Neutrophil (primary cell): ENCODE data around the gene BBS12.

ENCODE experiments used
- H3K27ac ChIP-seq: fragments of 200-600 bp; sonication (generic); 2 replicates; pipeline ENCODE4 v1.5.1; 2016; ENCODE audit warnings: mild to moderate bottlenecking, moderate library complexity
- H3K27me3 ChIP-seq: fragments of 200-600 bp; sonication (generic); 2 replicates; pipeline ENCODE4 v1.6.0; 2016; ENCODE audit warnings: mild to moderate bottlenecking
- H3K36me3 ChIP-seq: fragments of 200-600 bp; sonication (generic); 2 replicates; pipeline ENCODE4 v1.5.1; 2017
- H3K4me1 ChIP-seq, 2 experiments: fragments of 200-600 bp in 1 of 2; sonication (generic) in 1 of 2; 1 replicate in 1 of 2; 2 replicates in 1 of 2; pipeline versions ENCODE4 v1.5.1 to v1.6.1; 2013 to 2016; ENCODE audit warnings: low read depth in 1 of 2, low read length in 1 of 2, mild to moderate bottlenecking in 1 of 2, moderate library complexity in 1 of 2; ENCODE audit not compliant: control insufficient read depth in 1 of 2, insufficient read depth in 1 of 2
- H3K4me3 ChIP-seq, 2 experiments: fragments of 200-600 bp in 1 of 2; sonication (generic) in 1 of 2; 1 replicate in 1 of 2; 2 replicates in 1 of 2; pipeline ENCODE4 v1.5.1; 2013 to 2016; ENCODE audit warnings: low read depth in 1 of 2, low read length in 1 of 2, mild to moderate bottlenecking in 1 of 2, moderate library complexity in 1 of 2
- H3K9me3 ChIP-seq: fragments of 200-600 bp; sonication (generic); 2 replicates; pipeline ENCODE4 v1.5.1; 2016
- CTCF ChIP-seq: fragments of 200-600 bp; sonication (generic); IDR thresholded peaks from 2 replicates; pipeline ENCODE4 v1.5.1; 2016; ENCODE audit warnings: antibody characterized with exemption

The BBS12 gene

GRCh38 chr4:122732329-122733026 lies at the start of gene BBS12:
BBS12 (plus strand) TSS chr4:122732704; CDS start chr4:122741893, 9,189 bp downstream.
- H3K36me3 ChIP-seq, result no peaks in the 10 kb centered on the region
- H3K9me3 ChIP-seq, result no peaks in the 10 kb centered on the region
- no peaks in the 10 kb centered on the region for H3K27me3 ChIP-seq
- peak within 1 kb of the TSS; percentile 78 for H3K27ac ChIP-seq
- H3K4me3 ChIP-seq, result peak within 1 kb of the TSS; percentile 78 to 87
- H3K4me1 ChIP-seq, result peaks cover 13 to 15% of the 10 kb centered on the region in 2 experiments
- peak; percentile 52 for TF ChIP-seq CTCF

- Histone ChIP-seq H3K4me3 (no peak overlapping the region), H3K27me3 (no peaks in the 10 kb centered on the region), H3K9me3 (no peaks in the 10 kb centered on the region), H3K4me1 (no peaks in the 10 kb centered on the region), H3K36me3 (no peaks in the 10 kb centered on the region), H3K27ac (no peak overlapping the region)
- no peak for TF ChIP-seq CTCF
These were observed 45.8 kb upstream of the BBS12 start for GRCh38 chr4:122686691-122687090.

DNA sequence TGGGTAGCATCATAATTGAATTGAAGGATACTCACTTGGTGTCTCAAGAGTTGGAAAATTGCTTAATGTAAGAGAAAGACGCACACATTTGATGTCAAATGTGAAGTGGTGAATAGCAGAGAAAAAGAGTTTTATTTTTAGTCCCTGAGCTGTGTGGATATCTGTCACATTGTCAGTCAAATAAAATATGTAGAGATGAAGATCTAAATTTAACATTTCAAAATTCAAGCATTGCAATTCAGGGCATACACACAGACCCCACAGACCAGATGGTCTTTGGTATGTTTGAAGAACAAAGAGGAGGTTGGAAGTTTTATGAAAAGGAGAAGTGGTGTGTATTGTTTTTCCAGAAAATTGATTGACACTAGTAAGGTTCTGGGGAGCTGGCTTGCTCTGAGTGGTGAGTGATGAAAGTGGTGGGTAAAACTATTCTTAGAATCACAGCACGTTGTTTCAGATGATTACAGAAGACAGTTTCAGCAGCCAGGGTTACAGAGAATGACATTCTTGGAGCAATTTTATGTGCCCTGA lies 44.9 kb upstream of the BBS12 start:
- Histone ChIP-seq H3K36me3 (no peaks in the 10 kb centered on the region), H3K4me1 (no peaks in the 10 kb centered on the region), H3K27me3 (no peaks in the 10 kb centered on the region), H3K4me3 (no peak overlapping the region), H3K27ac (no peak overlapping the region), H3K9me3 (no peaks in the 10 kb centered on the region)
- no peak for TF ChIP-seq CTCF

DNA sequence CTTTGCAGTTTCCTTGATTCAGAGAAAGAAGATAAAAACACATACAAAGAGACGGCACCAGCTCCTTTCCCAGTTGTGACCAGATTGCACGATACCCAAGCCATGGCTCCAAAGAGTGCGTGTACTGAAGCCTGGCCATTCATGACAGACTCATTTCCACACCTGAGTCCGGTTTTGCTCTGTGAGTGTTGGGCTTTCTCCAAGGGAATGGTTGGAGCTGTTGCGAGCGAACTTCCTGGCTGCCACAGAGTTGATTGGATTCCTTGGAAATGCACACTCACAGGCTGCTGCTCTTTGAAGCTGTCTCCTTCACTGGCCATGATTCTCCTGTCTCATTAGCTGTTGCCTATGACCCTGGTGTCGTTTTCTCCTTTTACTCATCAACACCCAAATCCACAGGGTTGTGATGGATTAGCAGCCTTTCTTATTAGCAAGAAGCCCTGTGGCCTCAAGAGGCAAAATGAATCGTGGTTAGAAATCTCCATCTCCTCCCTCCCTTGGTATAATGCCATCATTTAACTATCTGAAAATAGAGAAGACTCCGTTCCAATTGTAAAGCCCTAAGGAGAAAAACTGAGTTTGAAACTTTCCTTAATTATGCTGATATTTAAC lies 43.9 kb upstream of the BBS12 start:
- H3K36me3 ChIP-seq, result no peaks in the 10 kb centered on the region
- H3K4me3 ChIP-seq, result no peak overlapping the region
- H3K9me3 ChIP-seq, result no peaks in the 10 kb centered on the region
- no peaks in the 10 kb centered on the region for H3K27me3 ChIP-seq
- no peaks in the 10 kb centered on the region for H3K4me1 ChIP-seq
- no peak for TF ChIP-seq CTCF
- no peak overlapping the region for H3K27ac ChIP-seq

- Histone ChIP-seq H3K4me3 (no peak overlapping the region), H3K27me3 (no peaks in the 10 kb centered on the region), H3K36me3 (no peaks in the 10 kb centered on the region), H3K4me1 (no peaks in the 10 kb centered on the region), H3K9me3 (no peaks in the 10 kb centered on the region), H3K27ac (no peak overlapping the region)
- TF ChIP-seq CTCF, result no peak
These were observed 42.5 kb upstream of the BBS12 start for GRCh38 chr4:122689972-122690371.
